Umbilical cord (tissue), 2 donors: Measurements from ENCODE around the gene STING1. TPM values are rescaled to one million over a fixed set of nuclear protein-coding genes. Genes with fewer than 3 reads are reported as not detected.
"Not testable (repeated sequence)": the region's sequence is repeated elsewhere in the genome, so short reads cannot be mapped to it uniquely, and the experiment has no call there.

Experiments used
- DNase-seq: peaks from one replicate; pipeline ENCODE4 v3.0.0-alpha.2; 2015; ENCODE audit warnings: low spot score
- total RNA-seq: library from RNA; depleted of rRNA; stranded (reverse); fragments of >200 nt; gene quantifications from one replicate; pipeline ENCODE4 v1.2.3, GENCODE V29; 2014; ENCODE audit warnings: low replicate concordance; ENCODE audit not compliant: insufficient read depth

STING1 gene
- total RNA-seq, 1 donor from 2014 or later = 26.2 TPM

DNA sequence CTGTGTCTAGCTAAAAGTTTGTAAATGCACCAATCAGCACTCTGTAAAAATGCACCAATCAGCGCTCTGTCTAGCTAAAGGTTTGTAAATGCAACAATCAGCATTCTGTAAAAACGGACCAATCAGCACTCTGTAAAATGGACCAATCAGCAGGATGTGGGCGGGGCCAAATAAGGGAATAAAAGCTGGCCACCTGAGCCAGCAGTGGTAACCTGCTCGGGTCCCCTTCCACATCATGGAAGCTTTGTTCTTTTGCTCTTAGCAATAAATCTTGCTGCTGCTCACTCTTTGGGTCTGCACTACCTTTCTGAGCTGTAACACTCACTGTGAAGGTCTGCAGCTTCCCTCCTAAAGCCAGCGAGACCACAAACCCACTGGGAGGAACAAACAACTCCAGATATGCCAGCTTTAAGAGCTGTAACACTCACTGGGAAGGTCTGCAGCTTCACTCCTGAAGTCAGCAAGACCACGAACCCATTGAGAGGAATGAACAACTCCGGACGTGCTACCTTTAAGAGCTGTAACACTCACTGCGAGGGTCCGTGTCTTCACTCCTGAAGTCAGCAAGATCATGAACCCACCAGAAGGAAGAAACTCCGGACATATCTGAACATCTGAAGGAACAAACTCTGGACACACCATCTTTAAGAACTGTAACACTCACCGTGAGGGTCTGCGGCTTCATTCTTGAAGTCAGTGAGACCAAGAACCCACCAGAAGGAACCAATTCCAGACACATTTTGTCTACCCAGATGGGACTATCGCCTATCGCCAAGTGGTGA is 20.7 kb upstream of the STING1 start:
- DNase-seq = not testable (repeated sequence)

DNA sequence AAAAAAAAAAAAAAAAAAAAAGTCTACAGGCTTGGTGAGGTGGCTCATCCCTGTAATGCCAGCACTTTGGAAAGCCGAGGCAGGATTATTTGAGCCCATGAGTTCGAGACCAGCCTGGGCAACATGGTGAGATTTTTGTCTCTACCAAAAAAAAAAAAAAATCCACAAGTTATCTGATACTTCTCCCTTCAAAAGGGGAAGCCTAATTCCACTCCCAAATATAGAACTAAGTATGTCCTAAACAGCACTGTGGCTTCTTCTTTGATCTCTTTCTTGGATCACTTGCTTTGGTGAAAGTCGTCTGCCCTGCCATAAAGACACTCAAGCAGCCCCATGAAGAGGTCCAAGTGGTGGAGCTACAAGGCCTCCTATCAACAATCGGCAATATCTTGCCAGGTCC is 18.8 kb upstream of the STING1 start:
- no peak for DNase-seq

DNA sequence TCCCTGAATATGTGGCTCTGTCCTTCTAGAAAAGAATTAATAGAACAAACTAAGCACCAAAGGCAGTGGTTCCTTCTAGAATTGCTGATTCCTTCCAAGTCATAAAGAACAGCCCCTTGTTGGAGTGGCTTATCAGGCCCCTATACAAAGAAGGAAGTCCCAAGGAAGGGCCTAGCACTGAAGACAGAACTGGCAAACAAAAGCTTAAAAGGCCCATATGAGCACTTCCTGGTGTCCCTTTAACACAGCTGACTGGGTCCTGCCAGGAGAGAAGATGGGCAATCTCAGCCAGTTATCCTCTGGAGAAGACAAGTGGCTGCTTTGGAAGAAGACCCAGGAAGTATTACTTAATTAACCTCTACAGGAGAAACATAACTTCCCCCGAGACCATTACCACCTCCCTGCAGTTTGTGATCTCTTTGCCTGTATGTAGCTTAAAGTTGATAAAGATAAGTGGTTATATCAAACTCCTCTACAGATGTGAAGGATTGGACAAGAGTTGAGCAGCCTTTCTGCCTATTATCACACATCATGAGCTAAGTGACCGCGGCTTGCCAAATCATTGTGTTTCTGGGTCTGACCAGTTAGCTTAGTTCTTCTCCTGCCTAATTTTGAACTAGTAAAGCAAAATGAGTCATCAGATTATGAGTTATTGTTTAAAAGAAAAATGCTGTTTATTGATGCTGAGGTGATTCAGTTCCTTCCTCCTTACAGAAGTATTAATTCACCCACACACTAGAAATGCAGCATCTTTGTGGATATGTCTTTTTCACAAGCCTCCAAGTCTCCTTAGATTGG is 13.3 kb upstream of the STING1 start:
- no peak for DNase-seq

DNA sequence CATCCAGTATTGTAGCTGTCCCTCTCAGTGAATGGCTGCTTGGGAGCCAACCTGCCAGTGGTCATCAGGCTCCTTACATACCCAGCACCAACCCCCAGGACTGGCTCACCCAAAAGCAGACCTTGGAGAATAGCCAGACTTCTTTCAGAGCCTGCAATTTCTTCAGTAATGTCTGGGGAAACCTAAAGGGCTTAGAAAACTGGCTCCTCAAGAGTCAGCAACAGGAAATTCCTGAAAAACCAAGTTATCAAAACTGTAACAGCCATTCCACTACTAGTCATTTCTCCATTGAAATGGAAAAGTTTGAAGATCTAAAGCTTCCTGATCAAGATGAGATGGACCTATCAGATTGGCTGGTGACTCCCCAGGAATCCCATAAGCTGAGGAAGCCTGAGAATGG is 12.3 kb upstream of the STING1 start:
- DNase-seq = peak; percentile 39

DNA sequence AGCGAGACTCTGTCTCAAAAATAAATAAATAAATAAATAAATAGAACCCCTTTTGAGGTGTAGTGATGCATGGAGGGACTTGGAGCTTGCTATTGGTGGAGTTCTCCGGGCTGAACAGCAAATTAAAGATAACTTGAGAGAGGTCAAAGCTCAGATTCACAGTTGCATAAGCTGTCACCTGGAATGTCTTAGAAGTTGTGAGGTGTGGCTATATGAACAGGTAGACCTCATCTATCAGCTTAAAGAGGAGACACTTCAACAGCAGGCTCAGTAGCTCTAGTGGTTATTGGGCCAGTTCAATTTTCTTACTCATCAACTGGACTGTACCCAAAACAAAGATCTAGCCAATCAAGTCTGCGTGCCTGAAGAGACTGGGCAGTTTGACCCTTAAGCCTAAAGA is 11.7 kb upstream of the STING1 start:
- no peak for DNase-seq

DNA sequence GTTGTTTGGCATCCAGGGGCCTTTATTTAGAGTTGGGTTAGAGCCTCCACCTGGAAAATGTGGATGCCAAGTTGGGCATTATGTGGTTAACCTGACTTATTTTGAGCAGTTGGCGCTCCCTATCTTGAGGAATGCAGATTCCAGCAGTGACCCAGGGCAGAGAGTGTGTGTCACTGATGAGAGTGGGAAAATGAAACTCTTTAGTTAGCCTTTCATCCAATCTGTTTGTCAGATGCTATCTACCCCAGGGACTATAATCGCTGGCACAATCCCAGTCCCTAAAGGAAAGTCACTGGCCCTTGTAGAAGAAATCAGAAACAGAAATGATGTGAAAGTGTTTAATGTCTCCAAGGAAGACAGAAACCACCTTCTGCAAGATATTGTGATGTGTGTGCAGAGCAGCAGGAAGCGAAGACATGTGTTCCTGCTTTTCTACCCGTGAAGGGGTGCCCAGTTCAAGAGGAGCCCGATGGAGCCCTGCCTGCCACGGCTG is 10.2 kb upstream of the STING1 start:
- DNase-seq = peak; percentile 52

DNA sequence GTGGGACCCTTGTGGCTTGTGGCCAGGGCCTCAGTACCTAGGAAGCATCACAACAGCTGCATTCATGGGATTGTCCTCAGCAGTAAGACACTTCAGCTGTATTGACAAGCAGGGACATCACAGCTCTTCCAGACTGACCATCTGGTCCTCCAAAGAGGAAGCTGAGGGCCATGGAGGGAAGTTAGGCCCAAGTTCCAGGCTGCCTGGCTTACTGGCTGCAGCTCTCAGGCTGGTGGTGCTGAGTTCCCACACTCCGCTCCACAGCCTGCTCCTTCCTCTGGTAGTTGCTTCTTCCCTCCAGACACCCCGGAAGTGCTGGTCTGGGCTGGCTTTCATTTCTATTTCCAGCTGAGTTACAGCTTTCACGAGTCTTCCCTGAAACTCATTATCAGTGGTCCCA is 5.7 kb upstream of the STING1 start:
- peak; percentile 51 for DNase-seq

DNA sequence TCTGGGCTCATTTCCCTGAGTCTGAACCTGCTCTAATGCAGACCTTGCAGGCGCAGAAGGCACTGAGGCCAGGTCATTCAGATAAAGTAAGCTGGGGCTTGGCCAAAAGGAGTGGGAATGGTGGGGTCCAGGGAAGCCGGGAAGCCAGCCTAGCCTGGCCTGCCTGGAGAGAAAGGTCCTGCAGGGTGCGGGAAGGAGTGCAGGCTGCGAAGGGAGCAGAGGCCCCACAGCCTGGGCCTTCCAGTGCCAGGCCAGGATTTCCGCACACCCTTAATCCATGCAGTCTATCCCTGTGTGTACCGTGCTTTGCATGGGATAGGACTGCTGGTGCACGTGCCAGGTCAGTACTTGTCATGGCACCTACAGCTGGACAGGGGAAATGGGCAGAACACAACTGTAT is 3.6 kb upstream of the STING1 start:
- DNase-seq = no peak

DNA sequence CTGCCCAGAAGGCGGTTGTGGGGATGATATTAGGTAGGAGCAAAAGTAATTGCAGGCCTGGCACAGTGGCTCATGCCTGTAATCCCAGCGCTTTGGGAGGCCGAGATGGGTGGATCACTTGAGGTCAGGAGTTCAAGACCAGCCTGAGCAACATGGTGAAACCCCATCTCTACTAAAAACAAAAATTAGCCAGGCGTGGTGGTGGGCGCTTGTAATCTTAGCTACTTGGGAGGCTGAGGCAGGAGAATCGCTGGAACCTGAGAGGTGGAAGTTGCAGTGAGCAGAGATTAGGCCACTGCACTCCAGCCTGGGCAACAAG is 291 bp upstream of the STING1 start:
- not testable (repeated sequence) for DNase-seq

DNA sequence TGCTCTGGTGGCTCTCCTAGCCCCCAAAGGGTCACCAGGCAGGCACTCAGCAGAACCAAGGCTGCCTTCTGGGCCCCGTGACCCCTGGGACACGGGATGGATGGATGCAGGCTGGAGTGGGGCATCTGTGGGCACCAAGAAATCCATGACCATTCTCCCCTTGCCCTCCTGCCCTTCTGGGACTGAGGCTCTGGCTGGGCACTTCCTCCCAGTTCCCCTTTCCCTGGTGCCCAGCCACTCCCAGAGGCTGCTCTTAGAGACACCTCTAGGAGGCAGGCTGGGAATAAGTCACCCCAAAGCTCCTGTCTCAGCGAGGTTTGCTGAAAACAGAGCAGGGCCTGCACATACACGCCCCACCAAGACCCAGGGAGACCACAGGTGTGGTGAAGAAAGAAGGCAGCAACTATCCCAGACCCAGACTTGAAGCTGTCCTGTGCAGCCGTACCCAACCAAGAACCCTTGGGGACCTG is 943 bp downstream of the STING1 start:
- no peak for DNase-seq

DNA sequence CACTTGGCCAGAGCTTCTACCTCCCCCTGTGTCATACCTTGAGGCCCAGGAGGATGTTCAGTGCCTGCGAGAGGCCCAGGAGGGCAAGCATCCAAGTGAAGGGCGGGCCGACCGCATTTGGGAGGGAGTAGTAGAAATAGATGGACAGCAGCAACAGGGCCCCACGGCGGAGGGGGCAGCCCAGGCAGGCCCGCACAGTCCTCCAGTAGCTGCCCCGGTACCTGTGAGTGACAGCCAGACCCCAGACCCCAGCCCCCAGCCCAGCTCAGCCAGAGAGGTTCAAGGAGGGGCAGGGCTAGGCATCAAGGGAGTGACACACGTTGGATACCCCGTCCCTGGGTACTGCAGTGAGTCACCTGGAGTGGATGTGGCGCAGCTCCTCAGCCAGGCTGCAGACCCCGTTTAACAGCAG is 1.4 kb downstream of the STING1 start:
- DNase-seq = peak; percentile 76

DNA sequence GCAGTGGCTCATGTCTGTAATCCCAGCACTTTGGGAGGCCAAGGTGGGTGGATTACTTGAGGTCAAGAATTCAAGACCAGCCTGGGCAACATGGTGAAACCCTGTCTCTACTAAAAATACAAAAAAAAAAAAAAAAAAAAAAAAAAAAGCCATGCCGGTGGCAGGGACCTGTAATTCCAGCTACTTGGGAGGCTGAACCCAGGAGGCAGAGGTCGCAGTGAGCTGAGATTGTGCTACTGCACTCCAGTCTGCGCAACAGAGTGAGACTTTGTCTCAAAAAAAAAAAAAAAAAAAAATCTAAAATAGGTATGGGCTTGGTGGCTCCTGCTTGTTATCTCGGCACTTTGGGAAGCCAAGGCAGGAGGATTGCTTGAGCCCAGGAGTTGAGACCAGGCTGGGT is 2.8 kb downstream of the STING1 start:
- DNase-seq = not testable (repeated sequence)

DNA sequence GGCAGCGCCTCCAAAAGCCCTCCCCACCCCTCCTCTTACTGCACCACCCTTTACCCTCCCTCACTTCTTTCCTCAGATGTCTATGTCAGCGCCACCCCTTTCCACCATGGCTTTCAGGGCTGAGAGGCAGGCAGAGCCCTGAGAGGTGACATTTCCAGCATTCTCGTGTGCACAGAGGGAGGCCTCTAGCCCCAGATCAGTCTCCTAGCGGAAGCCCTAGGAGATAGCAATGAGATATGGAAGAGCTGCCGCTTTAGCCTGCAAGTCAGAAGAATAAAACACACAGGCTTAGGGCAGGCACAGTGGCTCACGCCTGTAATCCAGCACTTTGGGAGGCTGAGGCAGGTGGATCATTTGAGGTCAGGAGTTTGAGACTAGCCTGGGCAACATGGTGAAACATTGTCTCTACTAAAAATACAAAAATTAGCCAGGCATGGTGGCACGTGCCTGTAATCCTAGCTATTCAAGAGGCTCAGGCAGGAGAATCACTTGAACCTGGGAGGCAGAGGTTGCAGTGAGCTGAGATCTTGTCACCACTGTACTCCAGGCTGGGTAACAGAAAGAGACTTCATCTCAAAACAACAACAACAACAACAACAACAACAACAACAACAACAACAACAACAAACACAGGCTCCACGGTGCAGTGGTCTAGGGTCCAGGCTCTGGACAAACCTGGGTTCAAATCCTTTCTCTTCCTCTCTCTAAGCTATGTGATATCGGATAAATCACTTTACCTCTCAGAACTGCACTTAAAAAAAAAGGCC is 3.7 kb downstream of the STING1 start:
- DNase-seq = not testable (repeated sequence)

DNA sequence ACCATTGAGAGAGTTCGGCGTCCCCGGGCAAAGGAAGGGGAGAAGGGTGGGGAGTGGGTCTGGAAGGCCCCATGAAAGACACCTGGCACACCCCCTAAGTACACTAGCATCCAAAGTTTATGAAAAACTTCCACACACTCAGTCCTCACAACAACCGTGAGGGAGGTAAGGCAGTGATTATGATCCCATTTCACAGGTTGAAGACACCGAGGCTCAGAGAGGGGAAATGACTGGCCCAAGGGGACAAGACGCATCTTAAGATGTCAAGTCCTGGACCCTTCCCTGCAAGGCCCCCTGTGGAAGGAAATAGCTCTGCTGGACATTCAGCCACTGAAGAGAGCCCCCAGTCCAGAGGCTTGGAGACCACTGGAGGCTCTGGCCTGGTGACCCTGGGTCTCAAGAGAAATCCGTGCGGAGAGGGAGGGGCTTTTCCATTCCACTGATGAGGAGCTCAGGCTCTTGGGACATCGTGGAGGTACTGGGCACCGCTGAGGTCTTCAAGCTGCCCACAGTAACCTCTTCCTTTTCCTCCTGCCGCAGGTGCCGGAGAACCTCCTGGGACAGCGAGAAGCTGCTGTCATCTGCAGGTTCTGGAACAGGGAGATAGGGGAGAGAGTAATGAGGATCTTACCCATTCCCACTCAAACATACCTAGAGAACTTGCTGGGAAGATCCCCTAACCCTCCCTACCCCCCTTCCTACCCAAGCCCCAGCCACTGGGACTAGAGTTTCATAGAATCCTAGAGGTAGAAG is 6.5 kb downstream of the STING1 start:
- no peak for DNase-seq

DNA sequence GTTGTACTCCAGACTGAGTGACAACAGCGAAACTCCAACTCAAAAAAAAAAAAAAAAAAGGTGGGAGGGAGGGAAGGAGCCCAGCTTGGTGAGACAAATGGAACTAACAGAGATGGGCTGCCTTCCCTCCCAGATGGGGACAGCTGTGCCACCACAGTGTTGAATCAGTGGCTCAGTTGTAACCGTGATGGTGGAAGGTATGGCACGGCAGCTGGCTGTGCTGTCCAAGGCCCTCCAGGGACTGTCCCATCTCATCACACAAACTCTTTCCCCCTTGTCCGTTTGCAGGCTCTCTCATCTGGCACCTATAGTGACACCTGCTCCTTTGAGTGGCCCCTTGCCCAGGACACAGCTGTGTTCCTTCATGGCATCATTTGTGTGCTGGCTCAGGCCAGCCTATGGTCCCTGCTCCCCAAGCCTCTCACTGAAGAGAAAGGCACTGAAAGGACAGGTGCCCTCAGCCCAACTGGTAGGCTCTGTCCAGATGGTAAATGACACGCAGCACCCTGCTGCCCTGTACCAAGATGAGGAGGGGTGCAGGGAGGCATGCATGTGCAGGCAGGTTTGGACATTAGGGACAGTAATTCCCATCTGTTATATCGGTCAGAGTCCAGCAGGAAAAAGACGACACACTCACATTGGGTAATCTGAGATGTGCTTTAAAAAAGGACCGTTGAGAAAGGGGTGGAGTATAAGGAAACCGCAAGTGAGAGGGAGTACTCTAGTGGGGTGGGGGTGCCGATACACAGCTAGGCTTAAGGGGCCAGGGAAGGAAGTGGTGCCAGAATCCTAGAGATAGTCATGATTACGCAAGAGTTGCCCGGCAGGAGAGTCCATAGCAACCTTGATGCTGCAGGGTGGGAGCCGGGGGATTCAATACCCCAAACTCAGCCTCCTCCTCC is 7.4 kb downstream of the STING1 start:
- DNase-seq = peak; percentile 71

DNA sequence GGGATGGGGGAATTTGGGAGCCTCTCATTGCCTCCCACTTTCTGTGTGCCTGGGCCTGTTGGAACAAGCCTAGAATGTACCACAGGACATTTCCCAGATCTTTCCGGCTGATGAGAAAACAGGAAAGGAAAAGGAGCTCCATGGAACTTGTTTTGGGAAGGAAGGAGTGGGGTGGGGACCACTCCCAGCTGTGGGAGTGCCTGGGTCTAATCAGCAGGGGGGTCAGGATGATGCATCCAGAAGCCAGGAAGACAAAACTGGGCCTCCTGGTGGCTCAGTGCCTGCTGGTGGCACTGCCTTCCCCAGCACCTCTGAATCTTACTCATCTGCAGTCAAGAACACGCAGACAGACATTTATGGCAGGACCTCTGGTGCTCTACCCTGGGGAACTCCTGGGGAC is 9.0 kb downstream of the STING1 start:
- no peak for DNase-seq

DNA sequence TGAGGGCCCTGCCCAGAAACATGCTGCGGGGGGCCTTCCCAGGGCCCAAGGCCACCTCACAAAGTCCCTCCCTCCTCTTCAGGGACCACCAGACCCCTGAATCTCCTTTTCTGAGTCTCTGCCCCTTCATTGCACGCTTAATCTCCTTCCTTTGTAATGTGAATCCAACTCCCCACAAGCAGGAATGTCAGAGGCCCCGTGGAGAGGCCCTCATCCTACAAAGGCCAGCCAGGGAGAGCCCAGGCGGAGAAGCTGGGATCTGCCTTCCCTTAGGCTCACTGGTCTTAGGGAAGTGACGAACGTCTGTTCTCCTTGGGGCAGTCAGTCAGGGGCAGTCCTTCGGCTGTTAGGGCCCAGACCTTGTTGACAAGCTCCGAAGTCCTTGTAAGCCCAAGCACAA is 9.5 kb downstream of the STING1 start:
- peak; percentile 82 for DNase-seq

DNA sequence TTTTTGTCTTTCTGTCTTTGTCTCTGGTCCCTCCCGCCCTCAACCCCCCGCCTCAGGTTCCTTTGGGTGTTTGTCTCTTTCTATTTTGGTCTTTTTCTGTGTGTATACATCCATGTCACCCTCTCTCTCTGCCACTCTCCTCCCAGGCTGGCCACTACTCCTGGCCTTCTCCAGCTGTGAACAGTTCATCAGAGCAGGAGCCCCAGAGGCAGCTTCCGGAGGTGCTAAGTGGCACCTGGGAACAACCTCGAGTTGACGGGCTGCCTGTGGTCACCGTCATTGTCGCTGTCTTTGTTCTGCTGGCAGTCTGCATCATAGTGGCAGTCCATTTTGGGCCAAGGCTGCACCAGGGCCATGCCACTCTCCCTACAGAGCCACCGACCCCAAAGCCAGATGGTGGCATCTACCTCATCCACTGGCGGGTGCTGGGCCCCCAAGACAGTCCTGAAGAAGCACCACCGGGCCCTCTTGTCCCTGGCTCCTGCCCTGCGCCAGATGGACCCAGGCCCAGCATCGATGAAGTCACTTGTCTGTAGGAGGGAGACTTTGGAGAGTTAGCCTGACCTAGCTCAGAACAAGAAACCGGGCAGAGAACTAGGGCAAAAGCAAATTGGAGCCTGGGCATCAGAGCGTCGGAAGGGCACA is 10.1 kb downstream of the STING1 start:
- no peak for DNase-seq

DNA sequence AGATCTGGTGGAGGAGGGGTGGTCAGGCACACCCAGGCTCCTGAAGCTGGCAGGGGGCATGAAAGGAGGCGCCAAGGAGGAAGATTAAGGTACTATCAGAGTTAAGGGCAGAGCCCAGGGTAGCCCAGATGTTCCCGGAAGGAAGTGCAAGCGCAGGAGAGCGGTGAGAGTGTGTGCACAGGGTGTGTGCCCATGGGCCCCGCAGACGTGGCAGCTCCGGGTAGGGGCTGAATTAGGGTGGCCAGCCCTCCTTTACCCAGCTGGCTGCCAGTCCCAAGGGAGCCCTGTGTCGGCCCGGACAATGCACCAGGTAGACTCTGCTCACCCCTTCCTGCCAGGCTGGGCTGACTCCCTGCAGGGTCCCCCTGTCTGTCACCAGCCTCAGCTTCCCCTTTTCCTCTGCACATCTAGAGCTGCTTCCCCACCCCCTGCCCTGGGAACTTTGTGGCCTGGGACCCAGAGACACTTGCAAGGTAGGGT is 11.7 kb downstream of the STING1 start, which contains the start of gene SMIM33:
SMIM33 (plus strand) TSS at position 184 of the 480 bp plus-strand sequence; CDS start at position 302, 118 bp downstream.
- DNase-seq = no peak
